ENCODE measurements around the gene KLF8. TPM values are rescaled to one million over a fixed set of nuclear protein-coding genes. Genes with fewer than 3 reads are reported as not detected.
"Not testable (repeated sequence)": the region's sequence is repeated elsewhere in the genome, so short reads cannot be mapped to it uniquely, and the experiment has no call there.

KLF8 gene
- total RNA-seq = 7.4 and 7.5 TPM in 2 replicates

- H3K36me3 Mint-ChIP-seq (ENCODE audit: low read depth) = peaks cover 3% of the 10 kb centered on the region
- H3K27ac Mint-ChIP-seq = peak within 1 kb of the TSS; percentile 63
Measured at GRCh38 chrX:56232221-56233082, at the start of gene KLF8. Gene KLF8, plus strand, starts transcription at chrX:56232356. Its CDS starts 979 bp downstream, at chrX:56233335.

GRCh38 chrX:56206945-56207344, 25.2 kb upstream of the KLF8 start:
- H3K9me3 Mint-ChIP-seq; H3K4me1 Mint-ChIP-seq (ENCODE audit: low read depth); H3K27ac Mint-ChIP-seq; DNase-seq (ENCODE audit: low spot score); intact Hi-C loops (cut with micrococcal nuclease); H3K36me3 Mint-ChIP-seq (ENCODE audit: low read depth); H3K27me3 Mint-ChIP-seq (ENCODE audit: low read depth); H3K4me3 Mint-ChIP-seq (ENCODE audit: low read depth): not testable (repeated sequence)

More at GRCh38 chrX:56232221-56233082, at the start of gene KLF8:
- H3K9me3 Mint-ChIP-seq = no peaks in the 10 kb centered on the region
- H3K4me1 Mint-ChIP-seq (ENCODE audit: low read depth) = peaks cover 24% of the 10 kb centered on the region
- intact Hi-C loops (cut with micrococcal nuclease) = loop anchor here (5.0 kb wide), 1 partner anchor 325 kb away; no protein-coding TSS in a partner anchor
- peaks cover 6% of the 10 kb centered on the region for H3K27me3 Mint-ChIP-seq (ENCODE audit: low read depth)
- peak within 1 kb of the TSS; percentile 86 for H3K4me3 Mint-ChIP-seq (ENCODE audit: low read depth)
- DNase-seq (ENCODE audit: low spot score) = peak; percentile 24

- Mint-ChIP-seq H3K4me1 (ENCODE audit: low read depth) (no peaks in the 10 kb centered on the region), H3K27ac (no peak overlapping the region), H3K4me3 (ENCODE audit: low read depth) (no peak overlapping the region), H3K9me3 (peaks cover 5% of the 10 kb centered on the region), H3K36me3 (ENCODE audit: low read depth) (no peaks in the 10 kb centered on the region), H3K27me3 (ENCODE audit: low read depth) (no peaks in the 10 kb centered on the region)
- intact Hi-C loops (cut with micrococcal nuclease) = no loop called here
- no peak for DNase-seq (ENCODE audit: low spot score)
Measured at GRCh38 chrX:56211701-56212100, 20.5 kb upstream of the KLF8 start.

- Mint-ChIP-seq H3K4me3 (ENCODE audit: low read depth) (no peak overlapping the region), H3K27ac (no peak overlapping the region), H3K9me3 (no peaks in the 10 kb centered on the region), H3K4me1 (ENCODE audit: low read depth) (no peaks in the 10 kb centered on the region), H3K36me3 (ENCODE audit: low read depth) (no peaks in the 10 kb centered on the region), H3K27me3 (ENCODE audit: low read depth) (no peaks in the 10 kb centered on the region)
- intact Hi-C loops (cut with micrococcal nuclease) = no loop called here
- no peak for DNase-seq (ENCODE audit: low spot score)
Measured at GRCh38 chrX:56216332-56216731, 15.8 kb upstream of the KLF8 start.

GRCh38 chrX:56219700-56220099, 12.5 kb upstream of the KLF8 start:
- no peaks in the 10 kb centered on the region for H3K27me3 Mint-ChIP-seq (ENCODE audit: low read depth)
- no peaks in the 10 kb centered on the region for H3K9me3 Mint-ChIP-seq
- no peak overlapping the region for H3K4me3 Mint-ChIP-seq (ENCODE audit: low read depth)
- intact Hi-C loops (cut with micrococcal nuclease) = no loop called here
- H3K27ac Mint-ChIP-seq = no peak overlapping the region
- no peaks in the 10 kb centered on the region for H3K36me3 Mint-ChIP-seq (ENCODE audit: low read depth)
- DNase-seq (ENCODE audit: low spot score) = no peak
- no peaks in the 10 kb centered on the region for H3K4me1 Mint-ChIP-seq (ENCODE audit: low read depth)

GRCh38 chrX:56221101-56221500, 11.1 kb upstream of the KLF8 start:
- no peaks in the 10 kb centered on the region for H3K9me3 Mint-ChIP-seq
- DNase-seq (ENCODE audit: low spot score) = no peak
- H3K27me3 Mint-ChIP-seq (ENCODE audit: low read depth) = no peaks in the 10 kb centered on the region
- H3K36me3 Mint-ChIP-seq (ENCODE audit: low read depth) = no peaks in the 10 kb centered on the region
- H3K4me3 Mint-ChIP-seq (ENCODE audit: low read depth) = no peak overlapping the region
- no peak overlapping the region for H3K27ac Mint-ChIP-seq
- intact Hi-C loops (cut with micrococcal nuclease) = no loop called here
- H3K4me1 Mint-ChIP-seq (ENCODE audit: low read depth) = no peaks in the 10 kb centered on the region

- no peaks in the 10 kb centered on the region for H3K36me3 Mint-ChIP-seq (ENCODE audit: low read depth)
- DNase-seq (ENCODE audit: low spot score) = no peak
- H3K4me1 Mint-ChIP-seq (ENCODE audit: low read depth) = no peaks in the 10 kb centered on the region
- intact Hi-C loops (cut with micrococcal nuclease) = no loop called here
- H3K4me3 Mint-ChIP-seq (ENCODE audit: low read depth) = no peak overlapping the region
- H3K27me3 Mint-ChIP-seq (ENCODE audit: low read depth) = no peaks in the 10 kb centered on the region
- no peak overlapping the region for H3K27ac Mint-ChIP-seq
- no peaks in the 10 kb centered on the region for H3K9me3 Mint-ChIP-seq
Measured at GRCh38 chrX:56222473-56223000, 9.6 kb upstream of the KLF8 start.

- H3K36me3 Mint-ChIP-seq (ENCODE audit: low read depth) = no peaks in the 10 kb centered on the region
- DNase-seq (ENCODE audit: low spot score) = no peak
Measured at GRCh38 chrX:56226980-56227379, 5.2 kb upstream of the KLF8 start.

GRCh38 chrX:56228914-56229313, 3.2 kb upstream of the KLF8 start:
- Mint-ChIP-seq H3K27ac (no peak overlapping the region), H3K9me3 (no peaks in the 10 kb centered on the region), H3K4me3 (ENCODE audit: low read depth) (no peak overlapping the region), H3K4me1 (ENCODE audit: low read depth) (peaks cover 13% of the 10 kb centered on the region), H3K27me3 (ENCODE audit: low read depth) (peaks cover 6% of the 10 kb centered on the region), H3K36me3 (ENCODE audit: low read depth) (no peaks in the 10 kb centered on the region)
- intact Hi-C loops (cut with micrococcal nuclease) = no loop called here
- DNase-seq (ENCODE audit: low spot score) = no peak

More at GRCh38 chrX:56226980-56227379, 5.2 kb upstream of the KLF8 start:
- peaks cover 8% of the 10 kb centered on the region for H3K4me1 Mint-ChIP-seq (ENCODE audit: low read depth)
- H3K27ac Mint-ChIP-seq = no peak overlapping the region
- peaks cover 6% of the 10 kb centered on the region for H3K27me3 Mint-ChIP-seq (ENCODE audit: low read depth)
- intact Hi-C loops (cut with micrococcal nuclease) = no loop called here
- no peak overlapping the region for H3K4me3 Mint-ChIP-seq (ENCODE audit: low read depth)
- no peaks in the 10 kb centered on the region for H3K9me3 Mint-ChIP-seq

GRCh38 chrX:56231537-56232090, 542 bp upstream of the KLF8 start:
- Mint-ChIP-seq H3K4me1 (ENCODE audit: low read depth) (peaks cover 24% of the 10 kb centered on the region), H3K36me3 (ENCODE audit: low read depth) (peaks cover 3% of the 10 kb centered on the region), H3K27ac (no peak overlapping the region), H3K27me3 (ENCODE audit: low read depth) (peaks cover 6% of the 10 kb centered on the region), H3K4me3 (ENCODE audit: low read depth) (peak overlapping the region; percentile 86), H3K9me3 (no peaks in the 10 kb centered on the region)
- DNase-seq (ENCODE audit: low spot score) = no peak
- intact Hi-C loops (cut with micrococcal nuclease) = loop anchor here (5.0 kb wide), 1 partner anchor 324 kb away; no protein-coding TSS in a partner anchor

GRCh38 chrX:56233100-56233499, 944 bp downstream of the KLF8 start:
- Mint-ChIP-seq H3K36me3 (ENCODE audit: low read depth) (peaks cover 3% of the 10 kb centered on the region), H3K4me3 (ENCODE audit: low read depth) (peak overlapping the region; percentile 86), H3K9me3 (no peaks in the 10 kb centered on the region), H3K27ac (peak overlapping the region; percentile 63), H3K27me3 (ENCODE audit: low read depth) (peaks cover 6% of the 10 kb centered on the region), H3K4me1 (ENCODE audit: low read depth) (peaks cover 24% of the 10 kb centered on the region)
- intact Hi-C loops (cut with micrococcal nuclease) = loop anchor here (5.0 kb wide), 1 partner anchor 326 kb away; no protein-coding TSS in a partner anchor
- DNase-seq (ENCODE audit: low spot score) = no peak

- intact Hi-C loops (cut with micrococcal nuclease) = loop anchor here (5.0 kb wide), 1 partner anchor 326 kb away; no protein-coding TSS in a partner anchor
- Mint-ChIP-seq H3K36me3 (ENCODE audit: low read depth) (peaks cover 3% of the 10 kb centered on the region), H3K27ac (peak overlapping the region; percentile 46), H3K4me1 (ENCODE audit: low read depth) (peaks cover 24% of the 10 kb centered on the region), H3K9me3 (no peaks in the 10 kb centered on the region), H3K4me3 (ENCODE audit: low read depth) (peak overlapping the region; percentile 86), H3K27me3 (ENCODE audit: low read depth) (peaks cover 6% of the 10 kb centered on the region)
- DNase-seq (ENCODE audit: low spot score) = peak; percentile 18
Measured at GRCh38 chrX:56233682-56234081, 1.5 kb downstream of the KLF8 start.

- H3K4me3 Mint-ChIP-seq (ENCODE audit: low read depth) = no peak overlapping the region
- H3K27ac Mint-ChIP-seq = no peak overlapping the region
- H3K9me3 Mint-ChIP-seq = no peaks in the 10 kb centered on the region
- peaks cover 11% of the 10 kb centered on the region for H3K4me1 Mint-ChIP-seq (ENCODE audit: low read depth)
- intact Hi-C loops (cut with micrococcal nuclease) = no loop called here
- H3K27me3 Mint-ChIP-seq (ENCODE audit: low read depth) = no peaks in the 10 kb centered on the region
- DNase-seq (ENCODE audit: low spot score) = peak; percentile 25
- H3K36me3 Mint-ChIP-seq (ENCODE audit: low read depth) = no peaks in the 10 kb centered on the region
Measured at GRCh38 chrX:56248492-56248891, 16.3 kb downstream of the KLF8 start.

All from activated T-helper 2 cell treated with anti-CD3 and anti-CD28 coated beads, Interferon-gamma antibody, Interleukin-2, Interleukin-4, amounts not matched to agents 10 μg/mL and 5 μg/mL and 100 μg/mL, durations not matched to agents 14 hours and 24 hours and 36 hours (primary cell).